ENCODE data around the gene NEGR1. TPM values are rescaled to one million over a fixed set of nuclear protein-coding genes. Genes with fewer than 3 reads are reported as not detected.

NEGR1 gene
- total and polyA plus RNA-seq, 10 donors, result 0.07 to 1.3 (median 0.54) TPM

DNA sequence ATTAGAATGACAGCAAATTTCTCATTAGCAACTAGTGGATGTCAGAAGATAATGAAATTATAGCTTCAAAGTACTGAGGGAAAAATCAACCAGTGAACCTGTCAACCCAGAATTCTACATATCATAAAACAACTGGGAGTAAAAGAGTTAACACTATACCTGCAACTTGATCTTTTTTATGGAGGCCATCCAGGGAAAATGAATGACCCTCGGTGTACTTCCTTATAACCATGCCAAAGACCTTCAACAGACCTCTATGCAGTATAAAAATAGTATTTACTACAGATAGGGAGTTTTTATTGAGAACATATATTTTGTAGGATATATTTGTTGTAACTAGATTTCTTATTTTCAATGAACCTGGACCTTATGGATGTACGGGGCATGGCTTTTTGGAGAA, 809.0 kb downstream of the NEGR1 start:
- H3K27me3 ChIP-seq (replicated peaks in 1 of 7), result no peaks in the 10 kb centered on the region
- 56 to 73% (median 65%) methylated on average over 2 of the region's 2 CpGs for WGBS, 5 donors
- no peaks in the 10 kb centered on the region for H3K4me1 ChIP-seq
- DNase-seq, result no peak
- H3K27ac ChIP-seq, result no peak overlapping the region
- H3K9me3 ChIP-seq, result peaks cover 0 to 6% (median 0%) of the 10 kb centered on the region in 8 donors
- intact Hi-C loops (cut with DNase I; ENCODE audit: low total_unique reads), result no loop called here
- no peaks in the 10 kb centered on the region for H3K36me3 ChIP-seq
- no peak overlapping the region for H3K4me3 ChIP-seq
- TF ChIP-seq, protein P1, sequence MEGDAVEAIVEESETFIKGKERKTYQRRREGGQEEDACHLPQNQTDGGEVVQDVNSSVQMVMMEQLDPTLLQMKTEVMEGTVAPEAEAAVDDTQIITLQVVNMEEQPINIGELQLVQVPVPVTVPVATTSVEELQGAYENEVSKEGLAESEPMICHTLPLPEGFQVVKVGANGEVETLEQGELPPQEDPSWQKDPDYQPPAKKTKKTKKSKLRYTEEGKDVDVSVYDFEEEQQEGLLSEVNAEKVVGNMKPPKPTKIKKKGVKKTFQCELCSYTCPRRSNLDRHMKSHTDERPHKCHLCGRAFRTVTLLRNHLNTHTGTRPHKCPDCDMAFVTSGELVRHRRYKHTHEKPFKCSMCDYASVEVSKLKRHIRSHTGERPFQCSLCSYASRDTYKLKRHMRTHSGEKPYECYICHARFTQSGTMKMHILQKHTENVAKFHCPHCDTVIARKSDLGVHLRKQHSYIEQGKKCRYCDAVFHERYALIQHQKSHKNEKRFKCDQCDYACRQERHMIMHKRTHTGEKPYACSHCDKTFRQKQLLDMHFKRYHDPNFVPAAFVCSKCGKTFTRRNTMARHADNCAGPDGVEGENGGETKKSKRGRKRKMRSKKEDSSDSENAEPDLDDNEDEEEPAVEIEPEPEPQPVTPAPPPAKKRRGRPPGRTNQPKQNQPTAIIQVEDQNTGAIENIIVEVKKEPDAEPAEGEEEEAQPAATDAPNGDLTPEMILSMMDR (IDR thresholded peaks at IDR 0.05 in 8 of 11, conservative IDR thresholded peaks at IDR 0.05 in 3 of 11), result no peak
- TF ChIP-seq POLR2A (IDR thresholded peaks at IDR 0.05), result no peak
- TF ChIP-seq POLR2AphosphoS5 (IDR thresholded peaks at IDR 0.05), result no peak

DNA sequence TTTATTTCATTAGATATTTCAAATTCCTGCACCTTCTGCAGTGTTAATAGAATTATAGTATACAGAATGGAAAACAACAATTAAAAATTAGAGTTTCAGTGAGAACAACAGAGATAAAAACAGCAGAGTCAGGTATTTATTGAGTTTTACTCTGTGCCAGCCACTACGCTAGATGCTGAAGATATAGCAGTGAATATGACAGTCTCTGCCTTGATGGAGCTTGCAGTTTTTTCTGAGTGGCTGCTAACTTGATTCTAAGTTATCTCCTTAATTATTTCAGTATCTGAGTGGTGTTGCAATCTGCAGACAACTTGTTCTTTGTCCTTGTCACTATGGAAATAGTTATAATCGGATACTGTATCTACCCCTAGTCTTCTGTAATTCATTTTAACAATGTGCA, 817.2 kb downstream of the NEGR1 start:
- intact Hi-C loops (cut with DNase I; ENCODE audit: low total_unique reads), result no loop called here
- whole genome bisulfite sequencing, 5 donors, result 88 to 97% (median 92%) methylated on average over 2 of the region's 2 CpGs
- no peaks in the 10 kb centered on the region for H3K27me3 ChIP-seq (replicated peaks in 1 of 7)
- H3K27ac ChIP-seq, result no peak overlapping the region
- no peaks in the 10 kb centered on the region for H3K4me1 ChIP-seq
- DNase-seq, result no peak
- no peaks in the 10 kb centered on the region for H3K9me3 ChIP-seq
- H3K36me3 ChIP-seq, result no peaks in the 10 kb centered on the region
- TF ChIP-seq POLR2A (IDR thresholded peaks at IDR 0.05), result no peak
- TF ChIP-seq, protein P1 (IDR thresholded peaks at IDR 0.05 in 8 of 11, conservative IDR thresholded peaks at IDR 0.05 in 3 of 11), result no peak
- TF ChIP-seq POLR2AphosphoS5 (IDR thresholded peaks at IDR 0.05), result no peak
- H3K4me3 ChIP-seq, result no peak overlapping the region

DNA sequence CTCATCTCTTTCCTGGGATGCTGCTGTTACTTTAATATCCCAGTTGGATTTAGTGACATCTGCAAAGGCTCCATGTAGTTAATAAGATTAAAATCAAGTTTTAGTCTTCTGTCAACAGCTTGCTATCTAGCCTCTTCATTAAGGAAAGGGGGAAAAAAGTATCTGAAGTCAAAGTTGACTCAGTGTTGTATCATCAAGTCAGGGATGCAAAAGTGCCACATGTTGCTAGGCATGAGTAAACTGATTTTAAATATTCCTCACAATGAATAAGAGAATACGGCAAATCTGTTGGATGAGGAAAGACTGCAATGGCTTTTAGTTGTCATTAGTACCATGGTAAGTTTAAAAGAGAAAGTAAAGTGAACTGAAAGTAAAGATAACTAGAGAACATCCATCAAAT, 818.3 kb downstream of the NEGR1 start:
- WGBS, 5 donors, result 88 to 100% (median 95%) methylated on average over 1 of the region's 1 CpG
- no peaks in the 10 kb centered on the region for H3K4me1 ChIP-seq

DNA sequence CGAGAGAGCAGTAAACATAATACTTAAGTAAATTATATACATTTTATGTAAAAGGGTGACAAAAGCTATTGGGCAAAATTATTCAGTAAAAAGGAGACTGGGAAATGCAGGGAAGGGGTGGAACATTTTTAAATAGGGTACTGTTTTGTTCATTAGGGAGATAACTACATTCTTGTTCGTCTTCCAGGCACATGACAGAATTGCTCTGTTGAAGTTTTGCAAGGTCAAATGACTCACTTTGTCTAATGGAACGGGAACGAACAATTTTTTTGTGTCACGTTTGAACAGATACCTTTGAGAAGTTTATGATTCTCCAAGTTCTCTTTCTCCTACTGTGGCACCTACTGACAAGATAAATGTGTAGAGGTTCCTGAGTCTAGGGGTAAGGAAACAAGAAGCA, 819.2 kb downstream of the NEGR1 start:
- WGBS, 5 donors, result 58 to 83% (median 71%) methylated on average over 5 of the region's 5 CpGs
- H3K4me1 ChIP-seq, result no peaks in the 10 kb centered on the region
- TF ChIP-seq POLR2AphosphoS5 (IDR thresholded peaks at IDR 0.05) (no peak), POLR2A (IDR thresholded peaks at IDR 0.05) (no peak)
- TF ChIP-seq, protein P1 (IDR thresholded peaks at IDR 0.05 in 8 of 11, conservative IDR thresholded peaks at IDR 0.05 in 3 of 11), result no peak
- H3K4me3 ChIP-seq, result no peak overlapping the region
- no peaks in the 10 kb centered on the region for H3K9me3 ChIP-seq
- intact Hi-C loops (cut with DNase I; ENCODE audit: low total_unique reads), result no loop called here
- no peak for DNase-seq
- H3K27me3 ChIP-seq (replicated peaks in 1 of 7), result no peaks in the 10 kb centered on the region
- no peaks in the 10 kb centered on the region for H3K36me3 ChIP-seq
- no peak overlapping the region for H3K27ac ChIP-seq

More for the DNA sequence above, 818.3 kb downstream of the NEGR1 start:
- DNase-seq, result no peak
- H3K27me3 ChIP-seq (replicated peaks in 1 of 7), result no peaks in the 10 kb centered on the region
- intact Hi-C loops (cut with DNase I; ENCODE audit: low total_unique reads), result no loop called here
- TF ChIP-seq POLR2AphosphoS5 (IDR thresholded peaks at IDR 0.05) (no peak), POLR2A (IDR thresholded peaks at IDR 0.05) (no peak)
- H3K27ac ChIP-seq, result no peak overlapping the region
- H3K36me3 ChIP-seq, result no peaks in the 10 kb centered on the region
- no peak overlapping the region for H3K4me3 ChIP-seq
- no peaks in the 10 kb centered on the region for H3K9me3 ChIP-seq

DNA sequence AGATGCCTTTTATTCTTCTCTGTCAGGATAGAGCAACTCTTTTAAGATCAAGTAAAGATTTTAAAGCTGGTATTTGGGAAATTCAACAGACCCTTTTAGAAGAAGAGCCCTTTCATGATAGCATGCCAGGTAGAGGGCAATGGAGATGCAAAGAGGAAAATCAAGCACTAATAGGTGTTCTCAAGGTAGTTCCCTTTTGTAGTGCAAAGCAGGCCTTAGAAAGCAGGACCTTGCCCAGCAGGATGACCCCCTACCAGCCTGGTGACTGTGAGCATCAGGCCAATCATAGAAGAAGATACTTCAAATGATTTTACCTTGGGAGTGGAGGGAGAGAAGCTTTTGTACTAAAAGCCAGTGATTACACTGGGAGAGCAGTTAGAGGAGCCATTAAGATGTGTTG, 820.1 kb downstream of the NEGR1 start:
- no peak overlapping the region for H3K4me3 ChIP-seq
- no peak for TF ChIP-seq POLR2AphosphoS5 (IDR thresholded peaks at IDR 0.05)
- no peak for TF ChIP-seq POLR2A (IDR thresholded peaks at IDR 0.05)
- TF ChIP-seq, protein P1 (IDR thresholded peaks at IDR 0.05 in 8 of 11, conservative IDR thresholded peaks at IDR 0.05 in 3 of 11), result no peak
- intact Hi-C loops (cut with DNase I; ENCODE audit: low total_unique reads), result no loop called here

More for the DNA sequence above, 820.1 kb downstream of the NEGR1 start:
- no peak overlapping the region for H3K27ac ChIP-seq
- H3K9me3 ChIP-seq, result no peaks in the 10 kb centered on the region
- no peaks in the 10 kb centered on the region for H3K36me3 ChIP-seq
- H3K27me3 ChIP-seq (replicated peaks in 1 of 7), result no peaks in the 10 kb centered on the region
- no peak for DNase-seq
- no peaks in the 10 kb centered on the region for H3K4me1 ChIP-seq
